ENCODE data around the gene IGSF11. TPM values are rescaled to one million over a fixed set of nuclear protein-coding genes. Genes with fewer than 3 reads are reported as not detected.
A peak's percentile ranks its signal among the peaks of the same experiment; 100 is the strongest.

The IGSF11 gene
- total and polyA plus RNA-seq, 7 donors: 0.85 to 18.2 (median 8.3) TPM; not detected in 2

GRCh38 chr3:118932822-118933558 is 101.7 kb downstream of the IGSF11 start:
- intact Hi-C loops (cut with DNase I): no loop called here
- no peaks in the 10 kb centered on the region for H3K36me3 ChIP-seq
- no peaks in the 10 kb centered on the region for H3K9me3 ChIP-seq
- no peaks in the 10 kb centered on the region for H3K4me1 ChIP-seq
- no peaks in the 10 kb centered on the region for H3K27me3 ChIP-seq
- H3K4me3 ChIP-seq: no peak overlapping the region
- DNase-seq: peak; percentile 70
- WGBS, 2 donors: 49 to 70% methylated on average over 5 of the region's 5 CpGs
- TF ChIP-seq EP300 (IDR thresholded peaks at IDR 0.05) (no peak), CTCF (IDR thresholded peaks at IDR 0.05) (no peak), POLR2AphosphoS5 (IDR thresholded peaks at IDR 0.05) (no peak), POLR2A (IDR thresholded peaks at IDR 0.05) (no peak)
- peak overlapping the region in 1 of 4 donors; percentile 6 for H3K27ac ChIP-seq

GRCh38 chr3:118931996-118932395 is 102.7 kb downstream of the IGSF11 start:
- WGBS, 2 donors: 93 to 99% methylated on average over 2 of the region's 2 CpGs

GRCh38 chr3:118927449-118927848 is 107.2 kb downstream of the IGSF11 start:
- H3K4me3 ChIP-seq: no peak overlapping the region
- H3K36me3 ChIP-seq: no peaks in the 10 kb centered on the region
- TF ChIP-seq EP300 (IDR thresholded peaks at IDR 0.05) (no peak), POLR2AphosphoS5 (IDR thresholded peaks at IDR 0.05) (no peak), POLR2A (IDR thresholded peaks at IDR 0.05) (no peak), CTCF (IDR thresholded peaks at IDR 0.05) (no peak)
- no peak overlapping the region for H3K27ac ChIP-seq
- intact Hi-C loops (cut with DNase I): no loop called here
- 78 to 83% methylated on average over 6 of the region's 6 CpGs for WGBS, 2 donors
- no peaks in the 10 kb centered on the region for H3K27me3 ChIP-seq
- DNase-seq: no peak
- no peaks in the 10 kb centered on the region for H3K4me1 ChIP-seq
- no peaks in the 10 kb centered on the region for H3K9me3 ChIP-seq

More at GRCh38 chr3:118931996-118932395, 102.7 kb downstream of the IGSF11 start:
- H3K4me1 ChIP-seq: no peaks in the 10 kb centered on the region
- no peak overlapping the region for H3K27ac ChIP-seq
- intact Hi-C loops (cut with DNase I): no loop called here
- H3K9me3 ChIP-seq: no peaks in the 10 kb centered on the region
- no peak overlapping the region for H3K4me3 ChIP-seq
- TF ChIP-seq POLR2A (IDR thresholded peaks at IDR 0.05): no peak
- TF ChIP-seq EP300 (IDR thresholded peaks at IDR 0.05): no peak
- TF ChIP-seq POLR2AphosphoS5 (IDR thresholded peaks at IDR 0.05): no peak
- no peak for TF ChIP-seq CTCF (IDR thresholded peaks at IDR 0.05)
- no peak for DNase-seq
- H3K36me3 ChIP-seq: no peaks in the 10 kb centered on the region
- H3K27me3 ChIP-seq: no peaks in the 10 kb centered on the region

- Histone ChIP-seq H3K9me3 (no peaks in the 10 kb centered on the region), H3K4me1 (no peaks in the 10 kb centered on the region), H3K27me3 (no peaks in the 10 kb centered on the region), H3K36me3 (no peaks in the 10 kb centered on the region), H3K4me3 (no peak overlapping the region), H3K27ac (no peak overlapping the region)
- no peak for DNase-seq
- intact Hi-C loops (cut with DNase I): no loop called here
- 56 to 57% methylated on average over 3 of the region's 3 CpGs for WGBS, 2 donors
- no peak for TF ChIP-seq POLR2A (IDR thresholded peaks at IDR 0.05)
- no peak for TF ChIP-seq EP300 (IDR thresholded peaks at IDR 0.05)
- no peak for TF ChIP-seq CTCF (IDR thresholded peaks at IDR 0.05)
- TF ChIP-seq POLR2AphosphoS5 (IDR thresholded peaks at IDR 0.05): no peak
These were observed 122.5 kb downstream of the IGSF11 start for GRCh38 chr3:118912188-118912587.
